ENCODE data around the gene SLC39A11.

- TF ChIP-seq CTCF (IDR thresholded peaks at IDR 0.05) (no peak), SIN3A (IDR thresholded peaks at IDR 0.05; ENCODE audit: borderline replicate concordance, low read depth, low read length) (no peak), RFX5 (IDR thresholded peaks at IDR 0.05; ENCODE audit: low read length) (no peak), EP300 (IDR thresholded peaks at IDR 0.05; ENCODE audit: borderline replicate concordance in 1 of 2, low read depth in 1 of 2, low read length in 1 of 2) (no peak), ZBTB33 (IDR thresholded peaks at IDR 0.05; ENCODE audit: borderline replicate concordance, low read depth) (no peak), POLR2AphosphoS5 (IDR thresholded peaks at IDR 0.05; ENCODE audit: low read depth, low read length) (no peak), RAD21 (IDR thresholded peaks at IDR 0.05; ENCODE audit: low read length) (no peak), MXI1 (IDR thresholded peaks at IDR 0.05; ENCODE audit: low read depth, low read length) (no peak), ELF1 (IDR thresholded peaks at IDR 0.05) (no peak), USF2 (IDR thresholded peaks at IDR 0.05; ENCODE audit: borderline replicate concordance, low read depth, low read length) (no peak), REST (IDR thresholded peaks at IDR 0.05; ENCODE audit: low read depth, low read length) (no peak), USF1 (IDR thresholded peaks at IDR 0.05; ENCODE audit: borderline replicate concordance, low read depth) (no peak), TAF1 (IDR thresholded peaks at IDR 0.05; ENCODE audit: borderline replicate concordance, low read depth, low read length) (no peak)
These were observed 230.1 kb downstream of the SLC39A11 start for GRCh38 chr17:72862276-72862999.
